CD4-positive, alpha-beta T cell treated with Interleukin-4 for 4 hours (primary cell): ENCODE data around the gene SMOC2.
"Not testable (repeated sequence)": the region's sequence is repeated elsewhere in the genome, so short reads cannot be mapped to it uniquely, and the experiment has no call there.

ENCODE experiments used
- DNase-seq: peaks from one replicate; pipeline ENCODE4 v3.0.0-alpha.2; 2020

The SMOC2 gene

DNA sequence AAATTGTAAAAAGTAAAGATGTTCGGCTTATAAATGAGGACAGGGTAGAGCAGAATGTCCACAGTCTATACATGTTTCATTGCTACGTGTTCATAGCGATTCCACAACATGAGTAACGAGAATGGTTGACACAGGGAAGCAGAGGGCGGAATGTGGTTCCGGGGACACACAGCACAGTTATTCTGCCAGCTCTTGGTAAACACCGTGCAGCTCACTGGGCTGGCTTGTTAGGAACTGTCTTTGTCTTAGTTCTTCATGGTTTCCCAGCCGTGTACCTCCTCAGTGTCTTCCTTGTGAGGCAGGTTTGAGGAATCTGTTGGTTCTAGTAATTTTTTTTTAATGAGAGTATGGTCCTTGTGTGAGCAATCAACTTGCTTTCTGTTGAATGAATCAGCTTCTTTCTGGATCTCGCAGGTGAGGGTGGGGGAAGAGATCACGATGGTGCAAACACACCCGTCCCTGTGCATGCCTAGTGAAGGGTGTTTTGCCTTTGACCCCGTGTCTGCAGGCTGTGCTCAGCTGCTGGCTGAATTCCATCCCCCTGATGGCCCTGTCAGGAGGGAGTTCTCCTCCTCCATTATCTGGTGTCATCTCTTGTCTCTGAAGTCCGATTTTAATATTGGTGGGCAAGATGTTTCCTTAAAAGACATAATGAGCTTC, 168.2 kb downstream of the SMOC2 start:
- no peak for DNase-seq

DNA sequence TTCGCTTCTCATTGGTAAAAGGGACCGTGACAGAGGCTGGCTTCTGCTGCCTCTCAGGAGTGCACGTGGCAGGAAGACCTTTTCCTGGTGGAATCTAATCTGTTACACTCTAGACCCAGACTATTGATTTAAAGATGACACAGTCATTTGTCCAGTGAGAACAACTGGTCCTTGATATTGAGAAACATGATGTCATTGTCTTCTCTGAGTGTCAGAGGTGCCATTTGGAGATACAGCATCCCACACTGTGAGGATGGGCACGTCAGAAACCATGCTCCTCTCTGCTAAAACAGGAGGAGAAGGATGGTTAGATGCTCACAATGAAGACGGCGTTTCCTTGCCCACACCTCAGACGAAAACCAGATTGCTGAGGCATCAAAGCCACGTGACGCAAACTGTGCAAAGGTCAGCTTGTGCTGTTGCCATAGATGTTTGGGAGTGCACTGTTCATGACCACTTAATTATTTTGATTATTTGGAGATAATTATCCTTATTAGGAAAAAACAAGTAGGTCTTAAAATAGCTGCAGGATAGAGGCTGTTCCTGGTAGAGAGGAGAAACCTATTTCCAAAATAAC, 169.0 kb downstream of the SMOC2 start:
- DNase-seq = no peak

DNA sequence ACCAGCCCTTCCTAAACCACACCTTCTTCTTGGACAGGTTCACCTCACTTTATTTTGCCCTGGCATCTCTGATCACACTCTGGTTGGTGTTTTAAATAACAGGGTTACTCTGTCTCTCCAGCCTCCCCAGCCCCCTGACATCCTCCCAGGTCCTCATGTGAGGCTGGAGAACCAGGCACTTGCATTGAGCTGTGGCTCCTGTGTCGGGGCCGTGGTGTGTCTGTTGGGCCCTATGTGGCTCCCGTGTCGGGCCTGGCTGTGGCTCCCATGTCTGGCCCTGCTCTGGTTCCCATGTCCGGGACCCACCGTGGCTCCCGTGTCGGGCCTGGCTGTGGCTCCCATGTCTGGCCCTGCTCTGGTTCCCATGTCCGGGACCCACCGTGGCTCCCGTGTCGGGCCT, 170.0 kb downstream of the SMOC2 start:
- not testable (repeated sequence) for DNase-seq

DNA sequence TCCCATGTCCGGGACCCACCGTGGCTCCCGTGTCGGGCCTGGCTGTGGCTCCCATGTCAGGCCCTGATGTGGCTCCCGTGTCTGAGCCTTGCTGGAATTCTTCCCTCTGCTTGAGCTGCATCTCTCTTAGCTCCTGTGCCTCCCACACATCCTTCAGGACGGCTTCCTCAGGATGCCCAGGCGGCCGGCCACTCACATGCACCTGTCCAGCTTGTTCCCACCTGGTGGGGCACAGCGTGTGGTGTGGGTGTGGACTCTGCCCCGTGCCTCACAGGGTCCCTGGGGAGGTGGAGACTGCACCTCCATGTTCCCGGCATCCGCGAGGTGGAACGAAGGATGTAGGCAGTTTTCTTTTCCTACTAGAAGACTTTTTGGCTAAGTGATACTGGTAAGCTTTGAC, 170.7 kb downstream of the SMOC2 start:
- no peak for DNase-seq

DNA sequence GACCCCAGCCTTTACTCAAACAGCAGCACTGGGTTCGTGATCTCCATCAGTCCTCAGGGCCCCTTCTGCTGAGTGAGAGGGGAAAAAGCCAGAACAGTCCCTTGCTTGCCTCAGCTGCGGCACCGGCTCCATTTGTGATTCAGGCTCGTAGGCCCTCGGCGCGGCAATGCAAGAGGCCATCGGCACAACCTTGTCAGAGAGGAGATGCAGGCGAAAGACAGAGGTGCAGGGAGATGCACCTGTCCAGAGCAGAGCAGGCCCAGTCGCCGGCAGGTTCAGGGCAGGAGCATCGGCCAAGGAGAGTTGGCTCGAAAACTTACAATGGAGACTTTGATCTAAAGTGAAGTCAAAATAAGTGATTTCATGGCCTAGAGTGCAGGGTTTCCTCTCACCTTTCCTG, 171.6 kb downstream of the SMOC2 start:
- no peak for DNase-seq

DNA sequence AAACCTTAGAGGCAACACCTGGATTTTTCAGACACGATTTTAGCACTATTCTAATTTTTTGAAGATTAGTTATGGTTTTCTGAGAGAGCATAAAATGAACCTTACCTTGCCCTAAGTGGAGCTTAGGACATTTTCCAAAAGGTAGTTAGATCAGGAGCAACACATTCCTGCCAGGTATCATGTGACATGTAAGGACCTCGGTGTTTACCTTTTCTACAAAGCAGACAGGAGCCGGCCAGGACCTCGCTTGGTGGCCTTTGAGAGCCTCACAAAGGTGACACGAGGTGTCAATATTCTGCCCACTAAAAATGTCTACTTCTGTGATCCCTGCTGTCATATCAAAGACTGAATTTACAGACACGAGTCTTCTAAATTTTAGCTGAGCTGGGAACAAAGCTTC, 174.9 kb downstream of the SMOC2 start:
- no peak for DNase-seq

DNA sequence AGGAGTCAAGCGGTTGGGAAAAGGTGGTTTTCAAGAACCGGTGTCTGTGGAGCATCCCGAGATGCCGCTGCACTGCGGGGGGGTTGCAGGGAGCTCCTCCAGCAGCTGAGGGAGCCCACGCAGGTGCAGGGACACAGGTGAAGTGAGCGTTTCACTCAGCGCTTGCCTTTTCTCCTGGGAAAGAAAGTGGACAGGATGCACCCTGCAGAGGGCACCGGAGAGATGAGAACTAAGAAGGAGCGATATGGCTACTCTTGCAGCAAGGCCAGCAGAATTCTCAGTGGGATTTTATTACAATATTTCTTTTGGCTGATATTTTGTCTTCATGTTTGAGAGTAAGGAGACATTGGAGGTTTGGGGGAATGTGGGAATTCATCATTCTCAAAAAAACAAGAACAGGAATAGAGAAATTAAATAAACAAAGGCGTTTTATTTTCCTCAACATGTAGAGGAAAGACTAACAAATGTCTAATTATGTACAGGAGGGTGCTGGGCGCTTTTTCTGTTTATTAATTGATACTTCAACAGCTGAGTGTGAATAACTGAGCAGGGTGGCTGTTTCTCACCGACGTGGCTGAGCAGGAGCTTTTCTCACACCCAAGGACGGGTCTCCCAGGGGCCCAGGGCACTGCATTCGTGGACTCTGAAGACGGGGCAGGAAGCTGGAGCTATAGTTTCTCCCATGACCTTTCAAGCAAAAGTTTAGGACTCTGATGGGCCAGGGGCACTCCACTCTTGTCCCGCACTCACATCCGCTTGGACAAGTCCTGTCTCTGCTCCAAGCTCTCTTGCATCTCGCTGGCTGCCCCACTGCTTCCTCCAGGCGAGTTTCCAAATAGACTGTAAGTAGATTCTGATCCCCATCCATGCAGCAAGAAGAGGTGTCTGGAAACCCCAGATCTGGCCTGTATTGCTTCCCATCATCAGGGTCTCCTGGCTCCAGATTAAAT, 176.1 kb downstream of the SMOC2 start:
- no peak for DNase-seq

DNA sequence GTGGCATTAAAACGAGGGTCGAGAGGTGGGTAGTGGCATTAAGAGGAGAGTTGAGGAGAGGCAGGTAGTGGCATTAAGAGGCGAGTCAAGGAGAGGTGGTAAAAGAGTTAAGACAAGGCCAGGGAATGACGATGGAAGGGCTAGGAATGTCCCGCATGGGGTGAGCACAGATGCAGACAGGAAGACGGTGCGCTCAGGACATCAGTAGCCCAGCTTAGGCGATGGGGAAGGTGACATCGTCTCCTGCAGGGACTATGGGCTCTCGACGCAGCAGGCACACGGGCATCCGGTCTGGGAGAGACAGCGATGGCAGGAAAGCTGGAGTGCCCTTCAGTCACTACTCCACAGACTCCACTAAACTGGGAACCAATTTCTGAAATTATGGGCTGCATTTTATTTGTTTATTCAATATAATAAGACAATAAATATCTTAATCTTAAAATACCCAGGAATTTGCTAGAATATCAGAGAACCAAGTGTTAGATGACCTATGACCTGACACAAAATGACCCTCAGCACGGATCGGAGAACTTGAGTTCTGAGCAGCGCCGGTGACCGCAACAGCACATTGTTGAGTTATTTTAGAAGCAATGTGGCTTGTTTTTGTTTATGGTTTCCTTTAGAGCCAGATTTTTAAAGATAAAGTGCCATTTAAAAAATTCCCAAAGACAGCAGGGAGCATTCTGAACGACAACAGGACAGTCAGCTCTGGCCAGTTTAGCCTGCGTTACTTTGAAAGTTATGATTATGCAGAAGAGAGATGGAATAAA, 177.7 kb downstream of the SMOC2 start:
- DNase-seq = no peak

DNA sequence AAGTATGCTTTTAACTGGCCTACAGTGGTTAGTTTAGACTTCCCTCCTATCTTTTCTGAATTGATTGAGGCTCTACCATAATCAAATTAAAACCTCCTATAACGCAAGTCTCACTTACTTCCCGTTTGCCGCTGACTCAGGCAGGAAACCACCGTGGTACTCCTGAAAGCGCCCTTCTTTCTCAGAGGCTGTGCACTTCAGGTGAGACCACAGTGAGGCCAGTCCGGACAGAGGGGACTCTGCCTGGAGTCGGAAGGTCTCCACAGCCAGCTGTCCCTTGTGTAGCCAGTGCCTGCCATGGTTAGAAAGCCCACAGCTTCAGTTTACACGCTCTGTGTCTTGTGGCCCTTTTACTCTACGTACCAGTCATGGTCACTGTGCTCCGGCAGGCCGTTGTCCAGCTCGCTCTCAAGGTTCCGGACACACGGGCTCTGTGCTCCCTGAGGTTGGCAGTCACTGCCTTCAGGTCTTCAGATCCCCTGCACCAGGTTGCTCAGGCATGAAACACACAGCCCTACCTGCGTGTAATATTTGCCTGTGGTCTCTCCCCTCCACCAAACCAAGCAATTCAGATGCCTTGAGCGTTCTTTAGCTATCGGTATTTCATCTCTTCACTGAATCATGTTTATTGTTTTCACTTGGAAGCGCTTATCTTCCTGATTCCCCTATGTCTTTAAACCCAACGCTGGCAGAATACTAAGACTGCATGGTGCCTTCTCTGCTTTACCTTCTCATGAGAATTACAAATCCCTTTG, 178.8 kb downstream of the SMOC2 start:
- peak; percentile 10 for DNase-seq

DNA sequence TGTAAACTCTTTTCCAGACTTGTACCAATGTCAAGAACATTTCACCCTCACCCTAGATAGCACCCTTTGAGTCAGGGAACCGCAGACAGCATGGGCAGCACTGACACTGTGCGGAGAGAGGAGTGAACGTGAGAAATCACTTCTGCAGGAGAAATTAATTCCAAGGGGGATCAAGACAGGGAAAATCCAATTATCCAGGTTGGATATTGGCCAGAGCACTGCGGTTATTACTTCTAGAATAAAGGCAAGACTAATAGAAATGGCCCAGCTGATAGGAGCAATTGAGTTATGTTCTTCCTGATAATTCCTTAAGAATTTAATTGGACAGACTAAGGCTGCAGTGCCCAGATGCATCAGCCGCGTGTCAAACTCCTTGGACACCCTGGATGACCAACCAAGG, 179.6 kb downstream of the SMOC2 start:
- no peak for DNase-seq

DNA sequence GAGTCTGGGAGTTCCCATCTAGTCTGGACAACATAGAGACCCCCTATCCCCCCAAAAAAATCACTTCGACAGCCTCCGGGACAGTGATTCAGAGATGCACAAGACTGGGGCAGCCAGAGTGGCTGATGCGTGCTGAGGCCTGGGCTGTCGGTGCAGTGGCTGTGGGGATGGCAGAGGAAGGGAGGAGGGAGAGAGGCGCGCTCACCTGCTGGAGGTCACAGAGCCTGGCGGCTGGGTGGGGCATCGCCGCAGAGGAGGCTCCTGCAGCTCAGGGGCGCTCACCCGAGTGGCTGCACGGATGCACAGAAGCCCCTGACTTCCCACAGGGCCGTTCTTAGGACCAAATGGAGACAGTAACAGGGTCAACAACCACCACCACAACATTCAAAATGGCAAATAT, 182.8 kb downstream of the SMOC2 start:
- no peak for DNase-seq

DNA sequence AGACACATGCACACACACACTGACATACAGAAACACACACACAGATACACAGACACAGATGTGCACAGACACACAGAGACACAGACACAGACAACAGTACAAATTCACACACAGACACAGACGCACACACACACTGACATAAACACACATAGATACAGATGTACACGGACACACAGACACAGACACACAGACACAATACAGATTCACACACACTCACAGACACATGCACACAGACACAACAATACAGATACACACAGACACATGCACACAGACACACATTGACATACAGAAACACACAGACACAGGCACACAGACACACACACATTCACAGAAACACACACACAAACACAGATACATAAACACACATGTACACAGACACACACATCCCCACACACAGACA, 183.6 kb downstream of the SMOC2 start:
- DNase-seq = no peak

DNA sequence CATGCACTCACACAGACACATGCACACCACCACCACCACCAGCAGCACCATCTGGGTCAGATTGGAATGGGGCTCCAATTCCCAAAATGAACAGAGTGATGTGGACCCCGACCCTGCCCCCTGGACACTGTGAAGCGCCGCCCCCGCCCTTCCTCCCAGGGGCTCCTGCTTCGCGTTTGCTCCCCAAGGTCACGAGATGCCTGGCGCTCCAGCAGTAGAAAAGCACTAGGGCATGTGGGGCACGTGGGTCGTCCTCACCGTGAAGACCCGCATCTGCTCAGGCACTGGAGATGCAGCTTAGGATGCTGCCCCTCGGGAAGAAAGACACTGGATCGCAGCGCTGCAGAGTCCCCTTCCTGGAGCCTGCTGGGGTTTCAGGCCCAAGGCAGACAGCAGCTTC, 184.0 kb downstream of the SMOC2 start:
- DNase-seq = no peak

DNA sequence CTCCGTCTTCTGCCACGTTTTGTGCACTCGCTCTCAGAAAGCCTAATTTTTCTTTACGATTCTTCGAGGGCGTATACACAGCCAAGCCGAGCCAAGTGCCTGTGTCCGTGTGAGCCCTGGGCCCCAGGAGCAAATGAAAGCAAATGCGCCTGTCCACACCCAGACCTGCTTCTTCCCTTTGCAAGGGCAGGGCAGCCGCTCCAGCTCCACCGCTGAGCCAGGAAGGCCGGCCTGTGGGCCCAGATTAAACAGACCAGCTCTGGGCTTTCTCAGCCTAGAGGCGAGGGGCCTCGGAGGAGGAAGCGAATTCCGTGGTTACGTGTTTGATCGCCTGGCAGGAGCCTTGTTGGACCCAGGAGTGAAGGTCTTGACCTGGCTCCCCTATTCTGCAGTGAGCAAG, 184.6 kb downstream of the SMOC2 start:
- DNase-seq = no peak

DNA sequence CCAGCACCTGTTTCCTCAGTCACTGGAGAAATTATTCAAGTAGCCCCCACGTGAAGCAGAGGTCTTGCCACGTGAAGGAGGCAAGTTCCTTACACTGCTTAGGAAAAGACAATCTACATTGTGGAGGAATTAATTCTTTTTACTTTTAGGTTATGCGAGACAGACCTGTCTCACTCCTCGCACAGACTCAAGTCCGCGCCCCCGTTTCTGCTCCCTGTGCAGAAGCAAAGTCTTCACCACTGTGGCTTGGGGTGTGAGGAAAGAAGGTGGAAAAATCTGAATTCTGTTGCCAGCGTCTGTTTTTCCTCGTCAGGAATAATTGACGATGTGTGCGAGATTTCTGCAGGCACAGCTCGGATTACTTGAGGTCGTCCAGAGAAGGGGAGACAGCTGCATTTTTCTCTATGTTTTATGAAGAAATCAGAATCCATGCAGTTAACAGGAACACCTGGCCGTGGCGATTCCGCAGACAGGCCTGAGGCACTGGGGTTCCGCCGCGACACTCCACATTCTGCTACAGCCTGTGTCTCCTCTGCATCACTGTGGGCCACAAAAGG, 185.1 kb downstream of the SMOC2 start:
- DNase-seq = no peak

DNA sequence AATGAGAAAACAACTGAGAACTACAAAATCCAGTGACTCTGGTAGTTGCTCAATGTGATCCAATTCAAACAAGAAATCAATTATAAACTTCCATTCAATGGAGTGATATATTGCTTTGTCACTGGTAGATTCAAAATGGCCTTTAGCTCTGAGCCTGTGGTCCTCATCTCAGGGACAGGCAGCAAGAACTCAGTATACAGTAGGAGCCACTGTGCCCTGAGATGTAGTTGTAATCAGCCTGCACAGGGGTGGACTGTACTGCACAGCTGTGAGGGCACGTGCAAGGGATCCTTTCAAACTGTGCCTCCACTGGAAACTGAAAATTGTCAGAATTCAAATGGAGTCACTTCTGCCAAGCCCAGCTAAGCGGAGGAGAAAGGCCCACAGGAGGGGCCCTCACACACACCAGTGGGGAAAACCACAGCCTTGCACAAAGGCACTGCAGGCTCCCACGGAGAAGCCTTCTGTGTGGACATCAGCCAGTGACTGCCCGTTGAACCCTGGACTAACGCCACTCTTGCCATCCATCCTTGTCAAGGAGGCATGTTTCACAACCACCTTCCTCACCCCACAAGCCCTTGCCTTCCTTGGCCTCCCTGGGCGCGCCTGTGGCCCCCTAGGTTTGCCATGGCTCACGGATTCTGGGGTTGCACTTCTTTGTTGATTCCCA, 186.7 kb downstream of the SMOC2 start:
- DNase-seq = no peak

DNA sequence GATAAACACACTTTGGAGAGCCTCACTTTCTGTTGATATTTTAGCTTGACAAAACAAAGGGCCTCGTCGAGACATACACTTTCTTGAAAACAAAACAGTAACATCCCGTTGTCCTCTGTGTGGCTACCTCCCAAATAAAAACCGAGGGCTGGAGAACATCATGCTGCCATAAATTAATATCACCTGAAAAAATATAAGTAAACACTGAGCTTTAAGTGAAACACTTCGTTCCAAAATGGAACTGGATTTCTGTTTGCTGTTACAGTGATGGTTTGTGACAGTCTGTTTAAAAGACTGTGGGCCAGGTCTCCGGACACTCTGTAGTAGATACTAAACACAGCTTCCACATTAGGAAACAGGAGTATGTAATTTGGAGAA, 187.2 kb downstream of the SMOC2 start:
- no peak for DNase-seq

DNA sequence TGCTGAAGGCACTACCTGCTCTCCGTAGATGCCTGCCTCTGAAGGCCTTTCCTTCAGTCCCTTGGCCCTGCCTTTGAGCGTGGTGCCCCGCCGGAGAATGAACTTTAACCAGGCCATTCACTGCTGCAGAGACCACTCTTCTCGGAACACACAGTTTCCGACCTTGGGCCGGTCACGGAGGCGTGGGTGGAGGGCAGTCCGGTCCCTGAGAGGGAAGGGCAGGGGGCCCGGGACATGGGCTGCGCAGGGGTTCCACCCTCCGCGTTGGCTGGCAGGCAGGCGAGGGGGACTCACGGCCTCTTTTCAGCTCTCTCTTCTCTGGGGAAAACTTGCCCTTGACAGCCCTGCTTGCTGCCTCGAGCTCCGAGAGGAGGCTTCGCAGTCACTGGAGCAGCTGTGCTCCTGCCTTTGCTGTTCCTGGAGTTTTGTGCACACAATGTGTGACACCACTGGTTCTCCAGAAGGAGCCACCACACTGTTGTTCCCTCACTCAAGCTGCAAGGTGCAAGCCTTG, 187.8 kb downstream of the SMOC2 start:
- DNase-seq = no peak

DNA sequence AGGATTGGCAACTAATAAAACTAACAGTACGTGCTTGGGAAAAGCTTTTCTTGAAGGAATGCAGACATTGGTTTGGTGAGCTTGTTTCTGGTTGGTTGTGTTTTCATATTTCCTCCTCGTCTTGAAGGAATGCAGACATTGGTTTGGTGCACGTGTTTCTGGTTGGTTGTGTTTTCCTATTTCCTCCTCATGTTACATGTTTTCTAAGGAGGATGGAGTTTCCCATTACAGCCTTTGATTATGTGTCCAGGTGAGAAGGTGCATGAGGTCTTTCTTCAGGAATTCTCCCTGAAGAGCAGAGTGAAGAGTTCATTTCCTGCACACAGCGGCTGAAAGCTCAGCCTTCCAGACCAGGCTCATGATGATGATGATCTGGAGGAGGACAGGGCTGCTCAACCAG, 190.6 kb downstream of the SMOC2 start:
- DNase-seq = no peak

DNA sequence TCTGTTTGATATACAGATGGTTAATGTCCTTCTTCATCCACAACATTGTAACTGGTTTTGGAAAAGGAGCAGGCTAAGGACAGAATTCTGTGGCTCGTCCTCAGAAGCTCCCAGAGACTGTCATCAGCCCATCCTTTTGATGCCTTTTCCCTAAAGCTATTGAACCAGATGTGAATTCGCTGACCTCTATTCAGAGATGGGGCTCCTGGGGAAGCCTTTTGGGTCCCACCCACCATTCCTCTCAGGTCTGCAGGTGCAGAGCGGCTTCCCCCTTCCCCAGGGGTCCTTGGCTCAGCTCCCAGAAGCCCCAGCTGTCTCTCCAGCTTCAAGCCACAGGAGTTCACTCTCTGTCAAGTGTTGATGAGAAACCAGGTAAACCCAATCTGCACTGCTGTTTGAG, 191.7 kb downstream of the SMOC2 start:
- no peak for DNase-seq

DNA sequence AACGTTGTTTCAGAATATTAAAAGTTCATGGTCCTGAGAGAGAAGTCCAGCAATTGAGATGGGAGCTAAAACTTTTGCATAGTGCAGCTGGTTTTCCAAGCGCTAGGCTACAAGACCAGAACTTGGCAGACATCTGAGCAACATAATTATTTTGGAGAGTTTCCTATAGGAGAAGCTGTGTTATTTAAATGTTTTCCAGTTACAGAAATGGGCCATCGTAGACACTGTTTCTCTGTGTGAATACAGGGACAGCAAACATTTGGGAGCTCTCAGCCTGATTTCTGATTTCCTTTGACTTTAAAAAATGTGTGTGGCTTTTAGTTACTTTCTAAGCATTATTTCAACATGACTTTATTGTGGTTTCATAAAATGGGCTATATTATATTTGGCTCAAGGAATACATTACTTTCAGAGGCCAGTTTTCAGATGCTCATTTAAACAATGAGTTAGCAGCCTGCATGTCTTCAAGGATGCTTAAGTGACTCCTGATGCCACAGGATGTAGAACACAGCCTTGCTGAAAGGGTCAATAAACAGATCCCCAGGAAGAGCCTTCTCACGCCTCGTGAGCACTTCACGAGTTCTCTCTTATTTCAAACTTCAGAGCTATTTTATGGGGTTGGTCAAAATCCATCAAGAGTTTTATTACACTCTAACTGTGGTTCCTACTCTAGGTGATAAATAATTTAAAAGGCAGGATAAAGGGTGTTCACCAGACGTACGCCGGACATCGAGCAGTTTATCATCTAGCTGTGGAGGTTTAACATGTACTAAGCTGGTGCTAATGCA, 193.8 kb downstream of the SMOC2 start:
- no peak for DNase-seq
